Endothelial cell of umbilical vein (primary cell): Measurements from ENCODE around the gene C2CD4D. TPM values are rescaled to one million over a fixed set of nuclear protein-coding genes. Genes with fewer than 3 reads are reported as not detected.

Source experiments
- BruUV-seq: library from RNA; stranded (reverse); fragments of 400-500 nt; replicated peaks from 2 replicates; lab custom pipeline; 2021; lab: Mats Ljungman, UMichigan
- CTCF ChIA-PET: fragments of 300-600, 350-600 bp; sonication (Branson Sonifier 250); formaldehyde crosslinking; loops from one replicate; lab custom pipeline; 2021; ENCODE audit warnings: antibody characterized with exemption, inconsistent platforms; lab: Charles Lee
- POLR2A ChIA-PET: fragments of 300-600, 350-600 bp; sonication (Branson Sonifier 250); formaldehyde crosslinking; loops from one replicate; lab custom pipeline; 2021; ENCODE audit warnings: antibody characterized with exemption, inconsistent platforms; lab: Charles Lee
- DNase-seq: peaks from one replicate; pipeline ENCODE4 v3.0.0-alpha.2; 2011; ENCODE audit warnings: low read depth, low spot score
- FAIRE-seq: peaks from 2 replicates; lab custom pipeline; 2011; peaks lifted over from hg19 to GRCh38; lab: Jason Lieb, UNC
- H2AFZ ChIP-seq: 2 replicates; pipeline ENCODE4 v1.6.0; 2012; ENCODE audit warnings: low read depth, low read length, control low read depth, inconsistent platforms
- H3K27ac ChIP-seq: 2 replicates; pipeline ENCODE4 v1.5.1; 2011; ENCODE audit warnings: low read depth, mild to moderate bottlenecking, control low read depth, low read length, moderate library complexity; ENCODE audit not compliant: insufficient read depth
- H3K27me3 ChIP-seq, 2 experiments: 2 replicates each; pipeline versions ENCODE4 v1.6.0 to v1.6.1; 2011; ENCODE audit warnings: low read length in 2 of 2, mixed read lengths in 1 of 2; ENCODE audit not compliant: control insufficient read depth in 2 of 2, insufficient read depth in 2 of 2
- H3K36me3 ChIP-seq, 2 experiments: 2 replicates in 1 of 2; 3 replicates in 1 of 2; pipeline ENCODE4 v1.5.1; 2011; ENCODE audit warnings: low read length in 2 of 2, mild to moderate bottlenecking in 1 of 2, moderate library complexity in 1 of 2; ENCODE audit not compliant: control insufficient read depth in 2 of 2, insufficient read depth in 2 of 2; ENCODE audit errors: extremely low read depth in 1 of 2
- H3K4me1 ChIP-seq: 3 replicates; pipeline ENCODE4 v1.5.1; 2011; ENCODE audit warnings: mild to moderate bottlenecking, low read length; ENCODE audit not compliant: control insufficient read depth, insufficient read depth; ENCODE audit errors: extremely low read depth
- H3K4me2 ChIP-seq: 2 replicates; pipeline ENCODE4 v1.6.1; 2011; ENCODE audit warnings: low read length, control low read depth, mixed read lengths; ENCODE audit not compliant: insufficient read depth
- H3K4me3 ChIP-seq, 3 experiments: fragments of 200-600 bp in 1 of 3; sonication (generic), shearing (Covaris generic) in 1 of 3; replicated peaks in 1 of 3; 2 replicates each; pipeline ENCODE4 v1.5.1; 2011 to 2016; ENCODE audit warnings: control low read depth in 3 of 3, low read length in 3 of 3, mild to moderate bottlenecking in 2 of 3, inconsistent platforms in 1 of 3, low read depth in 1 of 3, moderate library complexity in 1 of 3; ENCODE audit not compliant: insufficient read depth in 1 of 3
- H3K79me2 ChIP-seq: 2 replicates; pipeline ENCODE4 v1.6.0; 2012; ENCODE audit warnings: low read length, inconsistent platforms; ENCODE audit not compliant: control insufficient read depth, insufficient read depth
- H3K9ac ChIP-seq: replicated peaks from 2 replicates; pipeline ENCODE3; 2011; ENCODE audit warnings: low read length, control low read depth; ENCODE audit not compliant: insufficient read depth; ENCODE audit errors: extremely low read depth
- H3K9me1 ChIP-seq: replicated peaks from 3 replicates; pipeline ENCODE4 v1.6.0; 2011; ENCODE audit warnings: mild to moderate bottlenecking, low read length; ENCODE audit not compliant: control insufficient read depth, insufficient read depth; ENCODE audit errors: extremely low read depth
- H3K9me3 ChIP-seq: replicated peaks from 2 replicates; pipeline ENCODE4 v1.5.1; 2012; ENCODE audit warnings: low read length, inconsistent platforms; ENCODE audit not compliant: control insufficient read depth, insufficient read depth
- H4K20me1 ChIP-seq: replicated peaks from 2 replicates; pipeline ENCODE3; 2011; ENCODE audit warnings: mild to moderate bottlenecking, low read length; ENCODE audit not compliant: control insufficient read depth, insufficient read depth; ENCODE audit errors: extremely low read depth
- CTCF ChIP-seq, 2 donors: IDR thresholded peaks; 1 replicate in 1 of 2; 2 replicates in 1 of 2; pipeline ENCODE4 v1.5.1; 2011; ENCODE audit warnings: low read length in 2 of 2, mild to moderate bottlenecking in 2 of 2, moderate library complexity in 2 of 2, control low read depth in 1 of 2, inconsistent platforms in 1 of 2, low read depth in 1 of 2; ENCODE audit not compliant: insufficient read depth in 1 of 2; ENCODE audit errors: extremely low read depth in 1 of 2
- EZH2 ChIP-seq: IDR thresholded peaks from 2 replicates; pipeline ENCODE4 v1.6.1; 2012; ENCODE audit warnings: borderline replicate concordance, low read depth, mild to moderate bottlenecking, moderate library complexity, low read length, inconsistent platforms; ENCODE audit not compliant: severe bottlenecking
- FOS ChIP-seq: IDR thresholded peaks from 2 replicates; pipeline ENCODE4 v1.6.1; 2011; ENCODE audit warnings: mild to moderate bottlenecking, low read length, moderate library complexity, borderline replicate concordance; ENCODE audit not compliant: insufficient read depth
- GATA2 ChIP-seq: IDR thresholded peaks from 2 replicates; pipeline ENCODE4 v1.7.0; 2011; ENCODE audit warnings: low read depth, mild to moderate bottlenecking, moderate library complexity, mixed read lengths, low read length; ENCODE audit not compliant: insufficient read length, insufficient read depth
- JUN ChIP-seq: IDR thresholded peaks from 2 replicates; pipeline ENCODE4 v1.6.1; 2011; ENCODE audit warnings: borderline replicate concordance, low read depth; ENCODE audit not compliant: insufficient read length, insufficient read depth
- MAX ChIP-seq: IDR thresholded peaks from 2 replicates; pipeline ENCODE4 v1.6.1; 2011; ENCODE audit not compliant: insufficient read depth, insufficient read length
- MYC ChIP-seq: IDR thresholded peaks from one replicate; pipeline ENCODE4 v1.6.1; 2011; ENCODE audit warnings: mild to moderate bottlenecking, low read depth, low read length
- POLR2A ChIP-seq: IDR thresholded peaks from 2 replicates; pipeline ENCODE4 v1.6.1; 2012; ENCODE audit warnings: low read depth, mild to moderate bottlenecking, control low read depth, low read length
- POLR2AphosphoS5 ChIP-seq: IDR thresholded peaks from 2 replicates; pipeline ENCODE4 v1.6.1; 2012; ENCODE audit warnings: low read depth, mild to moderate bottlenecking, control low read depth, low read length, moderate library complexity; ENCODE audit not compliant: insufficient read depth
- dilution Hi-C: fragments of 300-500 bp; cut with MboI; formaldehyde crosslinking; loops from one replicate; pipeline ENCODE4 v1.15.0; 2019; ENCODE audit warnings: low sequenced_read_pairs; ENCODE audit not compliant: extremely low pct_ligation_motif_present
- intact Hi-C: fragments of 100-400 bp; cut with micrococcal nuclease; formaldehyde crosslinking; loops from one replicate; pipeline ENCODE4 v1.10.0; 2022
- polyA plus RNA-seq, 4 experiments: library from polyadenylated mRNA; depleted of rRNA in 3 of 4; stranded (reverse) in 3 of 4; unstranded in 1 of 4; fragments of >200 nt; gene quantifications; 2 replicates each; pipeline versions ENCODE4 v1.2.1 to v1.2.3, GENCODE V29; 2011 to 2012; ENCODE audit warnings: missing spikeins in 1 of 4
- total RNA-seq: library from RNA; stranded (reverse); gene quantifications from 2 replicates; pipeline ENCODE4 v1.2.3, GENCODE V29; 2021

The C2CD4D gene
- total and polyA plus RNA-seq, 2 donors (not counting 3 experiments of a cell fraction or from before 2014, with no cell fraction given): not detected

- ChIA-PET POLR2A (no interaction called here), CTCF (interaction anchor here (0.6 to 3.6 kb wide), 6 partner anchors 12 to 155 kb away, joined by 3 to 22 read pairs (median 4); partner anchors contain the start of gene TDRKH)
- Histone ChIP-seq H3K79me2 (no peaks in the 10 kb centered on the region), H3K4me3 (no peak overlapping the region), H3K27ac (no peak overlapping the region), H3K36me3 (no peaks in the 10 kb centered on the region), H3K9me3 (no peaks in the 10 kb centered on the region), H3K9ac (no peak overlapping the region), H4K20me1 (no peaks in the 10 kb centered on the region), H3K27me3 (peaks cover 3 to 6% of the 10 kb centered on the region in 2 experiments), H3K4me1 (peaks cover 17% of the 10 kb centered on the region), H3K4me2 (no peak overlapping the region), H3K9me1 (no peaks in the 10 kb centered on the region), H2AFZ (no peak overlapping the region)
- dilution Hi-C loops: no loop called here
- intact Hi-C loops: loop anchor here (5.0 kb wide), 1 partner anchor 61 kb away; the partner anchor contains the start of gene THEM4
- DNase-seq (no peak), FAIRE-seq (no peak)
- TF ChIP-seq POLR2AphosphoS5 (no peak), JUN (no peak), FOS (no peak), MAX (no peak), CTCF (IDR thresholded peaks at IDR 0.05; ENCODE audit: extremely low read depth in 1 of 2, insufficient read depth in 1 of 2, low read depth in 1 of 2, low read length in 2 of 2) (no peak), GATA2 (no peak), MYC (no peak), EZH2 (no peak), POLR2A (no peak)
- no TSS peak for BruUV-seq
Measured at GRCh38 chr1:151846686-151847237, 7.1 kb upstream of the C2CD4D start.
